ENCODE measurements around the gene SYNDIG1L. TPM values are rescaled to one million over a fixed set of nuclear protein-coding genes. Genes with fewer than 3 reads are reported as not detected.

The SYNDIG1L gene
- polyA plus RNA-seq, 1 donor from 2014 or later, result 2.0 TPM

DNA sequence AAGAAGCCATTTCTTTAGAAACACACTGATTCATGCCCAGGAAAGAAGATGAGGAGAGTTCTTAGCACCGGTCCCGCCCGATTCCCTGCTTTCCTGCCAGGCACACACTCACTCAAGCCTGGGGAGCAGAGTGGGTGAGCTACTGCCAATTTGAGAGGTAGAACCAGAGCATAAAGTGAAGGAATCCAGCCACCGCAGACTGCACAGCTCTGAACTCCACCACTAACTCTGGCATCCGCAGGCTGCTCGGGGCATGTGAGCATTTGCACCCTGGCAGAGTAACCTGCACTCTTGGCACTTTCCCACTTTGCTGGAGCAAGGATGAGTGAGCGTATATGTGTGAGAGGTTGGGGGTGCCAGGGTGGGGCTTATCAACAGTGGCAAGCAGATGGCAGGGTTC lies 4.0 kb upstream of the SYNDIG1L start:
- Histone ChIP-seq H4K20me1 (ENCODE audit: insufficient read depth) (no peaks in the 10 kb centered on the region), H3K4me3 (ENCODE audit: low read length) (no peak overlapping the region), H3K79me2 (replicated peaks; ENCODE audit: insufficient read depth, low read length) (no peaks in the 10 kb centered on the region), H3K9ac (ENCODE audit: low read length) (no peak overlapping the region), H2AFZ (ENCODE audit: low read depth, low read length) (no peak overlapping the region), H3K27me3 (ENCODE audit: insufficient read depth, low read depth, low read length) (peaks cover 31% of the 10 kb centered on the region), H3K9me3 (ENCODE audit: low read length) (no peaks in the 10 kb centered on the region), H3K4me2 (ENCODE audit: low read length) (no peak overlapping the region), H3K36me3 (ENCODE audit: insufficient read depth, low read length) (no peaks in the 10 kb centered on the region), H3K9me2 (ENCODE audit: insufficient read depth, low read length) (no peaks in the 10 kb centered on the region), H3K27ac (ENCODE audit: low read length) (no peak overlapping the region), H3F3A (ENCODE audit: insufficient read depth, low read length, poor library complexity, severe bottlenecking) (no peaks in the 10 kb centered on the region)
- TF ChIP-seq, protein P1, sequence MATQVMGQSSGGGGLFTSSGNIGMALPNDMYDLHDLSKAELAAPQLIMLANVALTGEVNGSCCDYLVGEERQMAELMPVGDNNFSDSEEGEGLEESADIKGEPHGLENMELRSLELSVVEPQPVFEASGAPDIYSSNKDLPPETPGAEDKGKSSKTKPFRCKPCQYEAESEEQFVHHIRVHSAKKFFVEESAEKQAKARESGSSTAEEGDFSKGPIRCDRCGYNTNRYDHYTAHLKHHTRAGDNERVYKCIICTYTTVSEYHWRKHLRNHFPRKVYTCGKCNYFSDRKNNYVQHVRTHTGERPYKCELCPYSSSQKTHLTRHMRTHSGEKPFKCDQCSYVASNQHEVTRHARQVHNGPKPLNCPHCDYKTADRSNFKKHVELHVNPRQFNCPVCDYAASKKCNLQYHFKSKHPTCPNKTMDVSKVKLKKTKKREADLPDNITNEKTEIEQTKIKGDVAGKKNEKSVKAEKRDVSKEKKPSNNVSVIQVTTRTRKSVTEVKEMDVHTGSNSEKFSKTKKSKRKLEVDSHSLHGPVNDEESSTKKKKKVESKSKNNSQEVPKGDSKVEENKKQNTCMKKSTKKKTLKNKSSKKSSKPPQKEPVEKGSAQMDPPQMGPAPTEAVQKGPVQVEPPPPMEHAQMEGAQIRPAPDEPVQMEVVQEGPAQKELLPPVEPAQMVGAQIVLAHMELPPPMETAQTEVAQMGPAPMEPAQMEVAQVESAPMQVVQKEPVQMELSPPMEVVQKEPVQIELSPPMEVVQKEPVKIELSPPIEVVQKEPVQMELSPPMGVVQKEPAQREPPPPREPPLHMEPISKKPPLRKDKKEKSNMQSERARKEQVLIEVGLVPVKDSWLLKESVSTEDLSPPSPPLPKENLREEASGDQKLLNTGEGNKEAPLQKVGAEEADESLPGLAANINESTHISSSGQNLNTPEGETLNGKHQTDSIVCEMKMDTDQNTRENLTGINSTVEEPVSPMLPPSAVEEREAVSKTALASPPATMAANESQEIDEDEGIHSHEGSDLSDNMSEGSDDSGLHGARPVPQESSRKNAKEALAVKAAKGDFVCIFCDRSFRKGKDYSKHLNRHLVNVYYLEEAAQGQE (IDR thresholded peaks at IDR 0.05; ENCODE audit: borderline replicate concordance), result no peak
- TF ChIP-seq MXI1 (conservative IDR thresholded peaks at IDR 0.05; ENCODE audit: poor library complexity, severe bottlenecking) (no peak), RAD21 (conservative IDR thresholded peaks at IDR 0.05) (no peak), EP300 (conservative IDR thresholded peaks at IDR 0.05; ENCODE audit: poor library complexity, severe bottlenecking) (no peak), SMC3 (conservative IDR thresholded peaks at IDR 0.05; ENCODE audit: poor library complexity) (no peak), TAF1 (IDR thresholded peaks at IDR 0.05; ENCODE audit: low read depth) (no peak), POLR2AphosphoS5 (IDR thresholded peaks at IDR 0.05) (no peak), EZH2 (IDR thresholded peaks at IDR 0.05; ENCODE audit: borderline replicate concordance, insufficient read depth, low read length, poor library complexity, severe bottlenecking) (no peak)
- TF ChIP-seq, protein P2, sequence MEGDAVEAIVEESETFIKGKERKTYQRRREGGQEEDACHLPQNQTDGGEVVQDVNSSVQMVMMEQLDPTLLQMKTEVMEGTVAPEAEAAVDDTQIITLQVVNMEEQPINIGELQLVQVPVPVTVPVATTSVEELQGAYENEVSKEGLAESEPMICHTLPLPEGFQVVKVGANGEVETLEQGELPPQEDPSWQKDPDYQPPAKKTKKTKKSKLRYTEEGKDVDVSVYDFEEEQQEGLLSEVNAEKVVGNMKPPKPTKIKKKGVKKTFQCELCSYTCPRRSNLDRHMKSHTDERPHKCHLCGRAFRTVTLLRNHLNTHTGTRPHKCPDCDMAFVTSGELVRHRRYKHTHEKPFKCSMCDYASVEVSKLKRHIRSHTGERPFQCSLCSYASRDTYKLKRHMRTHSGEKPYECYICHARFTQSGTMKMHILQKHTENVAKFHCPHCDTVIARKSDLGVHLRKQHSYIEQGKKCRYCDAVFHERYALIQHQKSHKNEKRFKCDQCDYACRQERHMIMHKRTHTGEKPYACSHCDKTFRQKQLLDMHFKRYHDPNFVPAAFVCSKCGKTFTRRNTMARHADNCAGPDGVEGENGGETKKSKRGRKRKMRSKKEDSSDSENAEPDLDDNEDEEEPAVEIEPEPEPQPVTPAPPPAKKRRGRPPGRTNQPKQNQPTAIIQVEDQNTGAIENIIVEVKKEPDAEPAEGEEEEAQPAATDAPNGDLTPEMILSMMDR (IDR thresholded peaks at IDR 0.05; ENCODE audit: poor library complexity, severe bottlenecking), result no peak

DNA sequence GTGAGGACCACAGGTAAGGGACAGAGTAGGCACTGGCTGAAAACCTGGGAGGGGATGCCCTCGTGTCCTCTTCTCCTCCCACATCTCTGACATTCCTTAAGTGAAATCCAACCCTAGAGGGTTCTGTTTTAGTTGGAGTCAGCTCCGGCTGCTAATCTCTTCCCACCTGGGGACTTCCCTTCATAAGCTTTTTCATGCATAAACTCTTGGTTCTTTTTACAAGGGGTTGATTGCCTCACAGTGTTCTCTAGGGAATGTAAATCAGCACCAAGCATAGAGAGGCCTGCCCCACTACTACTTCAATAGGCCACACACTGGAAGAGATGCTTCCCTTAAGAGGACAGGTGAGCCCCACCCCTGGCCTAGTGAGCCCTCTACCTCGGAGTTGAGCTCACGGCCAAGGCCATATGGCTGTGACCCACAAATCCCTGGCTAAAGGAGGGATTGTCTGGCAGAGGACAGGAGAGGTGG lies 3.2 kb upstream of the SYNDIG1L start:
- no peaks in the 10 kb centered on the region for H3K9me3 ChIP-seq (ENCODE audit: low read length)
- H3K27ac ChIP-seq (ENCODE audit: low read length), result no peak overlapping the region
- no peak overlapping the region for H3K4me3 ChIP-seq (ENCODE audit: low read length)
- no peaks in the 10 kb centered on the region for H4K20me1 ChIP-seq (ENCODE audit: insufficient read depth)
- H3K9me2 ChIP-seq (ENCODE audit: insufficient read depth, low read length), result no peaks in the 10 kb centered on the region
- no peak overlapping the region for H3K9ac ChIP-seq (ENCODE audit: low read length)
- no peak overlapping the region for H2AFZ ChIP-seq (ENCODE audit: low read depth, low read length)
- TF ChIP-seq EZH2 (IDR thresholded peaks at IDR 0.05; ENCODE audit: borderline replicate concordance, insufficient read depth, low read length, poor library complexity, severe bottlenecking) (no peak), SMC3 (conservative IDR thresholded peaks at IDR 0.05; ENCODE audit: poor library complexity) (no peak), POLR2AphosphoS5 (IDR thresholded peaks at IDR 0.05) (no peak), TAF1 (IDR thresholded peaks at IDR 0.05; ENCODE audit: low read depth) (no peak), MXI1 (conservative IDR thresholded peaks at IDR 0.05; ENCODE audit: poor library complexity, severe bottlenecking) (no peak), RAD21 (conservative IDR thresholded peaks at IDR 0.05) (no peak), EP300 (conservative IDR thresholded peaks at IDR 0.05; ENCODE audit: poor library complexity, severe bottlenecking) (no peak)
- TF ChIP-seq, protein P2 (IDR thresholded peaks at IDR 0.05; ENCODE audit: poor library complexity, severe bottlenecking), result no peak
- TF ChIP-seq, protein P1 (IDR thresholded peaks at IDR 0.05; ENCODE audit: borderline replicate concordance), result no peak
- H3K79me2 ChIP-seq (replicated peaks; ENCODE audit: insufficient read depth, low read length), result no peaks in the 10 kb centered on the region
- H3K27me3 ChIP-seq (ENCODE audit: insufficient read depth, low read depth, low read length), result peaks cover 39% of the 10 kb centered on the region
- H3K4me2 ChIP-seq (ENCODE audit: low read length), result no peak overlapping the region
- H3F3A ChIP-seq (ENCODE audit: insufficient read depth, low read length, poor library complexity, severe bottlenecking), result no peaks in the 10 kb centered on the region
- H3K36me3 ChIP-seq (ENCODE audit: insufficient read depth, low read length), result no peaks in the 10 kb centered on the region

Measured in neural cell (in vitro differentiated cells).